SK-N-MC (cell line): ENCODE results near the gene MCRIP1.

ENCODE experiments used
- EZH2 ChIP-seq: fragments of 200-600 bp; sonication (generic); IDR thresholded peaks from one replicate; pipeline ENCODE4 v1.6.1; 2017; ENCODE audit warnings: antibody characterized with exemption
- FOXP2 ChIP-seq: optimal IDR thresholded peaks from 2 replicates; pipeline ENCODE3; 2011; ENCODE audit warnings: mild to moderate bottlenecking, moderate library complexity; ENCODE audit not compliant: insufficient read depth; ENCODE audit errors: extremely low read length, control extremely low read depth
- POLR2AphosphoS5 ChIP-seq: IDR thresholded peaks from 2 replicates; pipeline ENCODE4 v1.6.1; 2012; ENCODE audit warnings: mild to moderate bottlenecking, low read depth, low read length, borderline replicate concordance

- no peak for TF ChIP-seq POLR2AphosphoS5
- no peak for TF ChIP-seq EZH2
- TF ChIP-seq FOXP2, result no peak
These were observed 16.4 kb upstream of the MCRIP1 start for GRCh38 chr17:81849457-81849856.
